B cell (primary cell): Measurements from ENCODE around the gene CTDSPL2.
A peak's percentile ranks its signal among the peaks of the same experiment; 100 is the strongest.

Source experiments
- EZH2 ChIP-seq: IDR thresholded peaks from 2 replicates; pipeline ENCODE4 v1.6.1; 2012; ENCODE audit warnings: borderline replicate concordance, low read depth, mild to moderate bottlenecking, moderate library complexity, low read length; ENCODE audit not compliant: insufficient read depth, poor library complexity, severe bottlenecking
- TF ChIP-seq, protein P1 (sequence below): fragments of 200-600 bp; IDR thresholded peaks from one replicate; pipeline ENCODE4 v1.8.0; 2022; ENCODE audit warnings: antibody characterized with exemption, mild to moderate bottlenecking

DNA sequence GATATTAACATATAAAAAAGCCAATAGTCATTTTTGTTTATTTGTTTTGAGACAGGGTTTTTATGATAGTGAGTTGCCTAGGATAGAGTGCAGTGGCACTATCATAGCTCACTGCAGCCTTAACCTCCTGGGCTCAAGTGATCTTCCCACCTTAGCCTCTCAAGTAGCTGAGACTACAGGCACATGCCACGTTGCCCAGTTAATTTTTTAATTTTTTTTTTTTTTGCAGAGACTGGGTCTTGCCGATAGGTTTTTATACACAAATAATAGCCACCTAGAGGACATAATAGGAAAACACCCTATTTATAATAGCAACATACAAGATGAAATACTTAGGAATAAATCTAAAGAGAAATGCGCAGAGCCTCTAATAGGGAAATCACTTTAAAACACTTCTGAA is 122.8 kb downstream of the CTDSPL2 start:
- TF ChIP-seq, protein P1, sequence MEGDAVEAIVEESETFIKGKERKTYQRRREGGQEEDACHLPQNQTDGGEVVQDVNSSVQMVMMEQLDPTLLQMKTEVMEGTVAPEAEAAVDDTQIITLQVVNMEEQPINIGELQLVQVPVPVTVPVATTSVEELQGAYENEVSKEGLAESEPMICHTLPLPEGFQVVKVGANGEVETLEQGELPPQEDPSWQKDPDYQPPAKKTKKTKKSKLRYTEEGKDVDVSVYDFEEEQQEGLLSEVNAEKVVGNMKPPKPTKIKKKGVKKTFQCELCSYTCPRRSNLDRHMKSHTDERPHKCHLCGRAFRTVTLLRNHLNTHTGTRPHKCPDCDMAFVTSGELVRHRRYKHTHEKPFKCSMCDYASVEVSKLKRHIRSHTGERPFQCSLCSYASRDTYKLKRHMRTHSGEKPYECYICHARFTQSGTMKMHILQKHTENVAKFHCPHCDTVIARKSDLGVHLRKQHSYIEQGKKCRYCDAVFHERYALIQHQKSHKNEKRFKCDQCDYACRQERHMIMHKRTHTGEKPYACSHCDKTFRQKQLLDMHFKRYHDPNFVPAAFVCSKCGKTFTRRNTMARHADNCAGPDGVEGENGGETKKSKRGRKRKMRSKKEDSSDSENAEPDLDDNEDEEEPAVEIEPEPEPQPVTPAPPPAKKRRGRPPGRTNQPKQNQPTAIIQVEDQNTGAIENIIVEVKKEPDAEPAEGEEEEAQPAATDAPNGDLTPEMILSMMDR = peak; percentile 59
- no peak for TF ChIP-seq EZH2
